Uterus (tissue), 4 donors: ENCODE data around the gene GPN1. TPM values are rescaled to one million over a fixed set of nuclear protein-coding genes. Genes with fewer than 3 reads are reported as not detected.
"Not testable (repeated sequence)": the region's sequence is repeated elsewhere in the genome, so short reads cannot be mapped to it uniquely, and the experiment has no call there.

Experiments
- DNase-seq, 2 donors: peaks; one replicate each; pipeline ENCODE4 v3.0.0-alpha.2; 2019 to 2020
- H3K27ac ChIP-seq, 2 donors: fragments of 200-600 bp; sonication (generic); 1 replicate in 1 of 2; 2 replicates in 1 of 2; pipeline ENCODE4 v1.5.1; 2016 to 2018
- H3K27me3 ChIP-seq, 2 donors: fragments of 200-600 bp; sonication (generic); one replicate each; pipeline ENCODE4 v1.5.1; 2018 to 2019; ENCODE audit warnings: control low read depth in 1 of 2
- H3K36me3 ChIP-seq, 2 donors: fragments of 200-600 bp; sonication (generic); one replicate each; pipeline ENCODE4 v1.5.1; 2019; ENCODE audit warnings: control low read depth in 1 of 2
- H3K4me1 ChIP-seq, 2 donors: fragments of 200-600 bp; sonication (generic); one replicate each; pipeline ENCODE4 v1.5.1; 2018 to 2019; ENCODE audit warnings: control low read depth in 1 of 2
- H3K4me3 ChIP-seq, 2 donors: fragments of 200-600 bp; sonication (generic); 1 replicate in 1 of 2; 2 replicates in 1 of 2; pipeline ENCODE4 v1.5.1; 2018 to 2019; ENCODE audit warnings: mild to moderate bottlenecking in 1 of 2
- H3K9me3 ChIP-seq, 2 donors: fragments of 200-600 bp; sonication (generic); one replicate each; pipeline ENCODE4 v1.5.1; 2019; ENCODE audit warnings: control low read depth in 1 of 2
- CTCF ChIP-seq, 4 experiments: fragments of 200-600 bp in 2 of 4; fragments of 450-650 bp in 2 of 4; sonication (generic) in 2 of 4; IDR thresholded peaks; one replicate each; pipeline ENCODE4 v1.5.1; 2016 to 2019; ENCODE audit warnings: antibody characterized with exemption in 4 of 4, mild to moderate bottlenecking in 2 of 4, moderate library complexity in 1 of 4
- POLR2A ChIP-seq, 2 donors: fragments of 450-650 bp; IDR thresholded peaks; one replicate each; pipeline ENCODE4 v1.6.1; 2016; ENCODE audit warnings: antibody characterized with exemption in 2 of 2, mild to moderate bottlenecking in 1 of 2, moderate library complexity in 1 of 2
- intact Hi-C: fragments of 100-400 bp; cut with DNase I; formaldehyde crosslinking; loops from one replicate; pipeline ENCODE4 v1.15.1; 2023; ENCODE audit warnings: low total_unique reads
- total RNA-seq, 4 donors: library from RNA; depleted of rRNA in 3 of 4; stranded (reverse); fragments of >200 nt in 3 of 4; gene quantifications; one replicate each; pipeline versions ENCODE4 v1.1.0 to v1.2.4, GENCODE V29; 2014 to 2023
- donor health status: DM: yes; HTN: yes; CAD: no.

GPN1 gene
- total RNA-seq, 4 donors from 2014 or later, result 13.3 to 38.6 (median 19.7) TPM

DNA sequence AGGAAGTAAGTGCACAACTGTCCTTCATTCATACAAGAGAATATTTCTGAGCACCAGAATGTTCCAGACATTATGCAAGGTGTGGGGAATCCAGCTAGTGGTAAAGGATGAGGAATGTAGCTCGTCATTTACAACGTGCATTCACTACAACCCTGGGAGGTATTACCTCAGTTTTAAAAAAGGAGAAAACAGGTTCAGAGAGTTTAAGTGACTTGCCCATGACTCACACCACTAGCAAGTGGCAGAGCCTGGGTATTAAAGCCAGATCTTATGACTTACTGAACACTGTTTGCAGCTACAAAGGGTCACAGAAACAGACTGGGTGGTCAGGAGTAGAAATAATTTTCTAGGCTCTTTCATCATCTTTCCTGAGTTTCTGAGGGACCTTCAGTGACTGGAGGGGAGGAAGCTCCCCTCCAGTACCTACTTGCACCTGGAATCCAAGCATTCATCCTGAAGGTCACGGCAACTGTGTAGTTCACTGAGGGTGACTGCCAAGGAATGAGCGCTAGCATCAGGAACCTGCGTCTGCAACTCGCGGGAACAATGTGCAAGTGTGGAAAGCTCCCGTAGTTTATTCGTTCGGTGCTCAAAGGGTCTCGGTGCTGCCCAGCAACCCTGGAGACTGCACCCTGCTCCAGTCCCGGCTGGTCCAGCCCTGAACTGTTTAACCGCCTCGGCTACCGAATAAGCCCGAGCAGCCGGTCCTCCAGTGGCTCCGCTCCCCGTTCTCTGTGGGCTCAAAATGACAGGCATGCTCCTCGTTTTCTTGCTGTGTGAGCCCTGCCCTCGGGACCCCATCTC, 685 bp upstream of the GPN1 start:
- DNase-seq, result no peak
- intact Hi-C loops, result no loop called here
- H3K27ac ChIP-seq, result peak overlapping the region; percentile 64 to 68

DNA sequence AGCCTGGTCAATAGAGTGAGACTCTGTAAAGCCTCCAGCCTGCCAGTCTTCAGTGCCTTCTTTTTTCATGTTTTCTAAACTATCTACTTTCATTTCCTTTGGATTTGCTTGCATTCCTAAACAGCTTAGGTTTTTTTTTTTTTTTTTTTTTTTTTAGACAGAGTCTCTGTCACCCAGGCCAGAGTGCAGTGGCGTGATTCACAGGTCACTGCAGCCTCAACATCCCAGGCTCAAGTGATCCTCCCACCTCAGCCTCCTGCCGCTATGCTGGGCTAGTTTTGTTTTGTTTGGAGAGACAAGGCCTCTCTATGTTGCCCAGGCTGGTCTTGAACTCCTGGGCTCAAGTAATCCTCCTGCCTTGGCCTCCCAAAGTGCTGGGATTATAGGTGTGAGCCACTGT, 1.4 kb downstream of the GPN1 start:
- H3K9me3 ChIP-seq, H3K4me1 ChIP-seq, H3K27ac ChIP-seq, DNase-seq, intact Hi-C loops, H3K4me3 ChIP-seq, H3K27me3 ChIP-seq, H3K36me3 ChIP-seq: not testable (repeated sequence)

More for the DNA sequence above, 685 bp upstream of the GPN1 start:
- Histone ChIP-seq H3K9me3 (no peaks in the 10 kb centered on the region), H3K4me3 (peak overlapping the region; percentile 62 to 68), H3K27me3 (no peaks in the 10 kb centered on the region), H3K4me1 (no peaks in the 10 kb centered on the region), H3K36me3 (no peaks in the 10 kb centered on the region)
- TF ChIP-seq POLR2A (IDR thresholded peaks at IDR 0.05) (no peak), CTCF (IDR thresholded peaks at IDR 0.05) (no peak)

DNA sequence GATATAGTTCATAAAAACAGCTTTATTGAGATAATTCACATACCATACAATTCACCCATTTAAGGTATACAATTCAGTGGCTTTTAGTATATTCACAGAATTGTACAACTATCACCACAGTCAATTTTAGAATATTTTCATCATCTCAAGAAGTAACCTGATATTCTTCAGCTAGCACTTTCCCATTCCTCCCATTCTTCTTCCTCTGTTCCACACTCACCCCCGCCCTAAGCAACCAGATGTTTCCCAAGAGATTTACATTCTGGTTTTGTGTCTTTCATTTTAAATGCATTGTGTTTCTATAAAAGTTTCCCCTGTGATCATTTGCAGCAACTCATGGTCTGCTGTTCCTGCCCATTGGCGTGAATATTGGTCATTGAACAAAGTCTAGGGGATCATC, 5.4 kb downstream of the GPN1 start:
- H3K4me3 ChIP-seq, result no peak overlapping the region
- no peak overlapping the region for H3K27ac ChIP-seq
- intact Hi-C loops, result no loop called here
- H3K4me1 ChIP-seq, result no peaks in the 10 kb centered on the region
- H3K27me3 ChIP-seq, result no peaks in the 10 kb centered on the region
- TF ChIP-seq POLR2A (IDR thresholded peaks at IDR 0.05) (no peak), CTCF (IDR thresholded peaks at IDR 0.05) (no peak)
- no peaks in the 10 kb centered on the region for H3K36me3 ChIP-seq
- no peaks in the 10 kb centered on the region for H3K9me3 ChIP-seq
- no peak for DNase-seq

- DNase-seq, result no peak
- H3K4me3 ChIP-seq, result no peak overlapping the region
- no peaks in the 10 kb centered on the region for H3K4me1 ChIP-seq
- no peak for TF ChIP-seq POLR2A (IDR thresholded peaks at IDR 0.05)
- no peak for TF ChIP-seq CTCF (IDR thresholded peaks at IDR 0.05)
- H3K36me3 ChIP-seq, result no peaks in the 10 kb centered on the region
- H3K27ac ChIP-seq, result no peak overlapping the region
- intact Hi-C loops, result no loop called here
- H3K9me3 ChIP-seq, result no peaks in the 10 kb centered on the region
- no peaks in the 10 kb centered on the region for H3K27me3 ChIP-seq
Measured at GRCh38 chr2:27636766-27637165, 7.9 kb downstream of the GPN1 start.

DNA sequence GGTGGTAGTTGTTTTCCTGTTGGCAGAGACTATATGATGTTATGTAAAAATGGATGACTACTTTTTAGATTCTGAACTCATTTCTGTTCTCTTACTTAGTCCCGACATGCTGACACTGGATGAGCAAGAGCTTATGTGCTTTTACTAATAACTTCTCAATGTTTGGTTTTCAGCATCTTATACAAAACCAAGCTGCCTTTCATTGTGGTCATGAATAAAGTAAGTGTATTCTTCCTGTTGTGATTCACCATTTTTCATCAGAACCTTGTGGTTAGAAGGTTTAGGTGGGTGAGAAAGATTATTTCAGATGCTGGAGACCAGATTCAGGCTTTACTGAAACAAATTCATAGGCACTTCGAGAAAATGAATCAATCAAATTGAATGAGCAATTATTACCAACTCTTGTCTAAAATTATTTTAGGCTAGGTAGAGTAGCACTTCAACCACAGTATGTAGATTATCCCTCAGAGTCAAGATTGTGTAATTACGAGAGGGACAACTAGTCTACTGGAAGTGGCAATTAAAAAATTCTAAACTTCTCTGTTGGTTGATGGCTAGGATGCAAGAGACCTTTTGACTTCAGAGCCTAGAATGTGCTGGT, 9.3 kb downstream of the GPN1 start:
- Histone ChIP-seq H3K27me3 (no peaks in the 10 kb centered on the region), H3K4me3 (no peak overlapping the region), H3K9me3 (no peaks in the 10 kb centered on the region), H3K36me3 (no peaks in the 10 kb centered on the region), H3K4me1 (no peaks in the 10 kb centered on the region), H3K27ac (no peak overlapping the region)
- intact Hi-C loops, result no loop called here
- no peak for DNase-seq
- TF ChIP-seq POLR2A (IDR thresholded peaks at IDR 0.05), result no peak

DNA sequence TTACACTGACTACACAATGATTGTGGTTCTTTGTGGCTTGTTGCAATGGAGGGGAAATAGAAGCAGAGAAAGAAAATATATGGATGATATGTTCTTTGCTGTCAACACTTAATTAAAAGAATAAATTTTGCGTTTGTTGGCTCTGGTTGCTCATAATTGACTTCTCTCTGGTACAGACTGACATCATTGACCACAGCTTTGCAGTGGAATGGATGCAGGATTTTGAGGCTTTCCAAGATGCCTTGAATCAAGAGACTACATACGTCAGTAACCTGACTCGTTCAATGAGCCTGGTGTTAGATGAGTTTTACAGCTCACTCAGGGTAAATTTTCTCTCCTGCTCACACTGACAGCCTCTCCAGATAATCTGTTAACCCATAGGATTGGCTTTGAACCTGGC, 9.9 kb downstream of the GPN1 start:
- TF ChIP-seq CTCF (IDR thresholded peaks at IDR 0.05) (no peak), POLR2A (IDR thresholded peaks at IDR 0.05) (no peak)
- no peaks in the 10 kb centered on the region for H3K36me3 ChIP-seq
- H3K4me3 ChIP-seq, result no peak overlapping the region
- no peak for DNase-seq
- no peaks in the 10 kb centered on the region for H3K27me3 ChIP-seq
- H3K4me1 ChIP-seq, result no peaks in the 10 kb centered on the region
- H3K27ac ChIP-seq, result no peak overlapping the region
- intact Hi-C loops, result no loop called here
- H3K9me3 ChIP-seq, result no peaks in the 10 kb centered on the region
